Calu3 (cell line): ENCODE data around the gene VSTM2B. TPM values are rescaled to one million over a fixed set of nuclear protein-coding genes. Genes with fewer than 3 reads are reported as not detected.

Experiments
- BruUV-seq: library from RNA; stranded (reverse); fragments of 400-500 nt; replicated peaks from 2 replicates; lab custom pipeline; 2021; lab: Mats Ljungman, UMichigan
- CTCF ChIA-PET: fragments of 300-600 bp; sonication (Branson Sonifier 250); formaldehyde crosslinking; loops from one replicate; lab custom pipeline; 2022; ENCODE audit warnings: antibody characterized with exemption; lab: Charles Lee
- DNase-seq: peaks from one replicate; pipeline ENCODE4 v3.0.0; 2022
- H3K27ac Mint-ChIP-seq: one replicate; pipeline ENCODE4 v1.8.0; 2022; ENCODE audit warnings: mixed read lengths; ENCODE audit not compliant: unreplicated experiment
- H3K27me3 Mint-ChIP-seq: one replicate; pipeline ENCODE4 v1.8.0; 2022; ENCODE audit warnings: mixed read lengths; ENCODE audit not compliant: unreplicated experiment
- H3K36me3 Mint-ChIP-seq: one replicate; pipeline ENCODE4 v1.8.0; 2022; ENCODE audit warnings: mild to moderate bottlenecking, moderate library complexity, mixed read lengths; ENCODE audit not compliant: insufficient read depth, unreplicated experiment
- H3K4me1 Mint-ChIP-seq: one replicate; pipeline ENCODE4 v1.8.0; 2022; ENCODE audit warnings: mild to moderate bottlenecking, low read depth, mixed read lengths; ENCODE audit not compliant: unreplicated experiment
- H3K4me3 Mint-ChIP-seq: one replicate; pipeline ENCODE4 v1.8.0; 2022; ENCODE audit warnings: mild to moderate bottlenecking, low read depth, moderate library complexity, mixed read lengths; ENCODE audit not compliant: unreplicated experiment
- H3K9me3 Mint-ChIP-seq: one replicate; pipeline ENCODE4 v1.8.0; 2022; ENCODE audit warnings: low read depth, mixed read lengths; ENCODE audit not compliant: unreplicated experiment
- intact Hi-C: fragments of 100-400 bp; cut with micrococcal nuclease; formaldehyde crosslinking; loops from one replicate; pipeline ENCODE4 v1.10.0; 2022; ENCODE audit not compliant: unreplicated experiment
- total RNA-seq: library from RNA; stranded (reverse); gene quantifications from 2 replicates; pipeline ENCODE4 v1.2.3, GENCODE V29; 2022
- TF ChIP-seq, protein P1 (sequence below): fragments of 200-600 bp; IDR thresholded peaks from one replicate; pipeline ENCODE4 v1.8.0; 2022; ENCODE audit warnings: antibody characterized with exemption; ENCODE audit not compliant: unreplicated experiment

VSTM2B gene
- total RNA-seq, 1 experiment from 2014 or later: not detected

DNA sequence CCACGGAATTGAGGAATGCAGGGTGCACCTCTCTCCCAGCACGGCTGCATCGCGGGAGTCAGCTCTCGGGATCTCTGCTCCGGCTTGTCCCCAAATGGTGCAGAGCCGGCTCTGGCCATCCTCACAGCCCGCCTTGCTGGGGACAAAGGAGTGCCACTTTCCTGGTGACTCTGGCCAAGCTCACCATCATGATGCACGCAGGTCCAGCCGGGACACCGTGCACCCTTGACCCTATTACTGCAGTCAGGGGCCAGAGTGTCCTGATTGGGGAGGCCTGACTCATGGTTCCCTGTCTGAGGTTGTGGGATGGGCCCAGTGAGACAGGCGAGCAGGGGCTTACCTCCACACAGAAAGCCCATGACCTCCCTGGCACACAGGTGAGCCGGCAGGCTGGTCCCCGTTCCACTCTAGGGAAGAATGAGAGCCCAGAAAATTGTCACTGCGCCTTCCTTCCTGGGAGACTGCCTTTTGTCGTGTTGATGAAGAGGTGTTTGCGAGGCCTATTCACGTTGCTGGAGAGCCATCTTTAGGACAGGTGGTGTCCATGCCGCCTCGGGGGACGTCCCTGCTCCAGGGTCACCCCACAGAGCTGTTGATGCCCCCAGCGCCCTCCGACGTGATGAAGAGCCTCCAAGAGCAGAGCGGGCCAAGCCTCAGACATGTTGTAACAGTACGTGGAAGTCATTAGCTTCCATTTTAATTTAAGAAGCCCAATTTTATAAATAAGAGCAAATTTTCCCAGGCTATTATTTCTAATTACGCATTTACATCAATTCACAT lies 18.5 kb upstream of the VSTM2B start:
- no peak for DNase-seq
- no peaks in the 10 kb centered on the region for H3K4me1 Mint-ChIP-seq
- no peaks in the 10 kb centered on the region for H3K36me3 Mint-ChIP-seq
- H3K9me3 Mint-ChIP-seq: no peaks in the 10 kb centered on the region
- H3K4me3 Mint-ChIP-seq: no peak overlapping the region
- H3K27me3 Mint-ChIP-seq: peaks cover 43% of the 10 kb centered on the region
- TF ChIP-seq, protein P1, sequence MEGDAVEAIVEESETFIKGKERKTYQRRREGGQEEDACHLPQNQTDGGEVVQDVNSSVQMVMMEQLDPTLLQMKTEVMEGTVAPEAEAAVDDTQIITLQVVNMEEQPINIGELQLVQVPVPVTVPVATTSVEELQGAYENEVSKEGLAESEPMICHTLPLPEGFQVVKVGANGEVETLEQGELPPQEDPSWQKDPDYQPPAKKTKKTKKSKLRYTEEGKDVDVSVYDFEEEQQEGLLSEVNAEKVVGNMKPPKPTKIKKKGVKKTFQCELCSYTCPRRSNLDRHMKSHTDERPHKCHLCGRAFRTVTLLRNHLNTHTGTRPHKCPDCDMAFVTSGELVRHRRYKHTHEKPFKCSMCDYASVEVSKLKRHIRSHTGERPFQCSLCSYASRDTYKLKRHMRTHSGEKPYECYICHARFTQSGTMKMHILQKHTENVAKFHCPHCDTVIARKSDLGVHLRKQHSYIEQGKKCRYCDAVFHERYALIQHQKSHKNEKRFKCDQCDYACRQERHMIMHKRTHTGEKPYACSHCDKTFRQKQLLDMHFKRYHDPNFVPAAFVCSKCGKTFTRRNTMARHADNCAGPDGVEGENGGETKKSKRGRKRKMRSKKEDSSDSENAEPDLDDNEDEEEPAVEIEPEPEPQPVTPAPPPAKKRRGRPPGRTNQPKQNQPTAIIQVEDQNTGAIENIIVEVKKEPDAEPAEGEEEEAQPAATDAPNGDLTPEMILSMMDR: no peak
- intact Hi-C loops: no loop called here
- H3K27ac Mint-ChIP-seq: no peak overlapping the region
- BruUV-seq: no TSS peak
- CTCF ChIA-PET: no interaction called here

DNA sequence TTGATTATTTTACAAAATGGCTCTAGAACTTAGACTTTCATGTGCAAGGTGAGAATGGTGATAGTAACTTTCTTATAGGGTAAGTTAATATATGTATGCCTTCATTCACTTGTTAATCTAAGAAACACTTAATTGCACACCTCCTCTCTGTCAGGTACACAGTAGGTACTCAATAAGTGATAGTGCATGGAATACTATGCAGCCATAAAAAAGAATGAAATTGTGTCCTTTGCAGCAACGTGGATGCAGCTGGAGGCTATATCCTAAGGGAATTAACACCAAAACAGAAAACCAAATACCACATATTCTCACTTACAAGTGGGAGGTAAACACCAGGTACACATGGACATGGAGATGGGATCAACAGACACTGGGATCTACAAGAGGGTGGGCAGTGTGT lies 17.6 kb upstream of the VSTM2B start:
- H3K4me3 Mint-ChIP-seq: no peak overlapping the region
- peaks cover 43% of the 10 kb centered on the region for H3K27me3 Mint-ChIP-seq
- intact Hi-C loops: no loop called here
- CTCF ChIA-PET: no interaction called here
- no TSS peak for BruUV-seq
- H3K27ac Mint-ChIP-seq: no peak overlapping the region
- no peaks in the 10 kb centered on the region for H3K4me1 Mint-ChIP-seq
- no peaks in the 10 kb centered on the region for H3K9me3 Mint-ChIP-seq
- no peaks in the 10 kb centered on the region for H3K36me3 Mint-ChIP-seq
- no peak for DNase-seq
- TF ChIP-seq, protein P1: no peak

DNA sequence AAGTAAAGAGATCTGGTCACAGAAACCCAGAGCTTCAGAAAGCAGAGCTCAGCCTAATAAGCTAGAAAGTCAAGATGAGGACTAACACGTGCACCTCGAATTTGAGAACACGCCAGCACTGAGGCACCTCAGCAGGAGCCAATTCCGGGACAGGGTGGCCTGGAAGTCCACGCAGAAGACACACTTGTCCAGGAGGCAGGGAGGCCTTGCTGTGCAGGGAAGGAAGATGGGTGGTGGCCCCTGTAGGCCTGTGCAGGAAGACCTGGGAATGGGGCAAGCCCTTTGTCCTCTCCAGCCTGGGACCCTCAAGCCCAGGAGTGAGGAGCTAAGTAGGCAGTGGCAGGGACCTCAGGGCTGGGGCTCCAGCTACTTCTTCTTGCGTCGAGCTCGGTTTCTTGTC lies 16.3 kb upstream of the VSTM2B start:
- H3K9me3 Mint-ChIP-seq: no peaks in the 10 kb centered on the region
- H3K27me3 Mint-ChIP-seq: peaks cover 42% of the 10 kb centered on the region
- intact Hi-C loops: no loop called here
- DNase-seq: no peak
- H3K4me3 Mint-ChIP-seq: no peak overlapping the region
- TF ChIP-seq, protein P1: no peak
- CTCF ChIA-PET: no interaction called here
- no TSS peak for BruUV-seq
- no peak overlapping the region for H3K27ac Mint-ChIP-seq
- no peaks in the 10 kb centered on the region for H3K36me3 Mint-ChIP-seq
- H3K4me1 Mint-ChIP-seq: no peaks in the 10 kb centered on the region

DNA sequence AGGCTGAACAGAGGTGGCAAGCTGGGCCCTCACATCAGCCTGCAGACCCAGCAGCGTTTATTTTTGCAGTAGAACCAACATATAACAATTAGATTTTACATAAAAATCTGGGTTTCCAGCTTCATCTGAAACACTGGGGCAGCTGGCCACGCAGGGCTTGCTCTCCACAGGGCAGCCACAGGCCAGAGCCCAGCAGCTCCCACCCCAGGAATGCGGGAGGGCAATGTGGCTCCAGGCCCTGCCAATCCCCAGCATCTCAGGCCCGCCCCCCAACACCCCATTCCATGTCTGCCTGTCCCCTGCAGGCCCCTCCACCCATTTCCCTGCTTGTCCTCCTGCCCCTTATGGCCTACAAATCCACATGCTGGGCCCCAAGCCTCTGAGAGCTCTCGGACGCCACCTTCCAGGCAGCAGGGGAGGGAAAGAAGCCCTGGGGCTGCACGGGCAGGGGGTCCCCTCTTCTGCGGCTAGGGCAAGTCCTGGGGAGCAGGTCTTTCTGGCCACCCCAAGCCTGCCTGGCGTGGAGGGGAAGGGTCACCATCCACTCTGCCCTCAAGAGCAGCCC lies 15.0 kb upstream of the VSTM2B start:
- BruUV-seq: no TSS peak

More for the DNA sequence above, 15.0 kb upstream of the VSTM2B start:
- TF ChIP-seq, protein P1: no peak
- H3K9me3 Mint-ChIP-seq: no peaks in the 10 kb centered on the region
- intact Hi-C loops: no loop called here
- H3K36me3 Mint-ChIP-seq: no peaks in the 10 kb centered on the region
- no peak for DNase-seq
- CTCF ChIA-PET: no interaction called here
- no peak overlapping the region for H3K27ac Mint-ChIP-seq
- H3K27me3 Mint-ChIP-seq: peaks cover 52% of the 10 kb centered on the region
- no peaks in the 10 kb centered on the region for H3K4me1 Mint-ChIP-seq
- H3K4me3 Mint-ChIP-seq: no peak overlapping the region
